Motor neuron (in vitro differentiated cells): ENCODE measurements around the gene BASP1. TPM values are rescaled to one million over a fixed set of nuclear protein-coding genes. Genes with fewer than 3 reads are reported as not detected.

ENCODE experiments used
- ATAC-seq, 8 experiments: fragments of 200-7000 bp; cut with Tn5 transposase; replicated peaks in 6 of 8; 2 replicates each; pipeline ENCODE4 v1.8.0; 2021; ENCODE audit warnings: mild to moderate bottlenecking in 8 of 8, moderate library complexity in 8 of 8
- H3K27ac ChIP-seq, 2 donors: fragments of 250-450 bp; sonication (Bioruptor Pico); 2 replicates each; pipeline ENCODE4 v1.9.0; 2021; ENCODE audit warnings: antibody characterized with exemption in 2 of 2, mild to moderate bottlenecking in 2 of 2, moderate library complexity in 1 of 2
- H3K4me1 ChIP-seq, 2 donors: fragments of 250-450 bp; sonication (Bioruptor Pico); replicated peaks in 1 of 2; 2 replicates each; pipeline ENCODE4 v1.6.1; 2021; ENCODE audit warnings: antibody characterized with exemption in 2 of 2, mild to moderate bottlenecking in 2 of 2, moderate library complexity in 1 of 2
- H3K4me3 ChIP-seq, 5 donors: fragments of 250-450 bp; sonication (Bioruptor Pico); 2 replicates each; pipeline ENCODE4 v1.9.0; 2021; ENCODE audit warnings: antibody characterized with exemption in 5 of 5, mild to moderate bottlenecking in 5 of 5, moderate library complexity in 4 of 5
- WGBS, 10 experiments: fragments of 450-650 bp; shearing (Covaris generic); methylation state at CpG; one replicate each; pipeline ENCODE4 v1.0.0; 2022; 5-methylcytosine and 5-hydroxymethylcytosine counted together
- in situ Hi-C, 9 experiments: fragments of 400-800 bp; cut with MboI; loops; one replicate each; pipeline ENCODE4 v1.15.0; 2021; ENCODE audit warnings: low sequenced_read_pairs in 9 of 9, low pct_unique_long_range_greater_than_20kb in 2 of 9; ENCODE audit not compliant: unreplicated experiment in 9 of 9
- total RNA-seq, 8 experiments: library from RNA; unstranded; fragments of 300-600 nt; gene quantifications; 2 replicates each; pipeline versions ENCODE4 v1.2.3 to v1.2.4, GENCODE V29; 2022

BASP1 gene
- total RNA-seq, 8 experiments from 2014 or later = 0.49 to 308 (median 249) TPM

DNA sequence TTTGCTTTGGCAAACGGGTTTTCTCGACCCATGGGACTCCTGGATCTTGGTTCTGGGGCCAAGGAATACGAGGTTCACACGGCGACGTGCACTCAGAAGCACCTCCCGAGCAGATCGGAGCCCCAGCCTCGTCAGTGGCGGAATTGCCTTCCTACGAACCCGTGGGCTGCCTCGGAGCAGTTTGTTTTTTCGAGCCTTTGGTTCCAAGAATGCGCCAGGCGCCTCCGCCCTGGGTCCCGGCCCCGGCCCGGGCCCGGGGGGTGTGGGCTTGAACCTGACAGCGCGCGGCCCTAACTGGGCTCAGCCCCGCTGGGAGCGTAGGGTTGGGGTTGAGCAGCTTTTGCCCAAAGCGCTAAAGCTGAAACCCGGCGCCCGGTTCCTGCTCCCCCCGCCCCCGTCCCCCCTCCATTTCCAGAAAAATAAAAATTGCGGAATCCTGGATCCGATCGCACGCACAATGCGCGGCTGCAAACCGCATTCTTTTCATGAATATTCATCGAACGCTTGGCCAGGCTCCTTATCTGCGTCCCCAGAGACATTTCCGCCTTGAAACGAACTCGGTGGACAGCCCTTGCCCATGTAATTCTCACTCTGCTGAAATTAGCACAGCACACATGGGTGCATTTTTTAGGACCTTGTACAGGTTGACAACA lies 1.0 kb downstream of the BASP1 start:
- in situ Hi-C loops = loop anchor here (10.0 to 25.0 kb wide), 8 partner anchors 431 to 1096 kb away; no protein-coding TSS in a partner anchor
- WGBS, 10 experiments = 0% methylated on average over 4 to 7 of the region's 45 CpGs; no CpG with 5 or more reads in 8 of the 10 experiments
- H3K4me3 ChIP-seq = peak overlapping the region; percentile 86 to 94 (median 93)
- peaks cover 11 to 25% of the 10 kb centered on the region in 2 donors for H3K4me1 ChIP-seq
- ATAC-seq = peak in 7 of 8 experiments; percentile 10 to 31 (median 24)
- H3K27ac ChIP-seq = peak overlapping the region; percentile 93 to 99

DNA sequence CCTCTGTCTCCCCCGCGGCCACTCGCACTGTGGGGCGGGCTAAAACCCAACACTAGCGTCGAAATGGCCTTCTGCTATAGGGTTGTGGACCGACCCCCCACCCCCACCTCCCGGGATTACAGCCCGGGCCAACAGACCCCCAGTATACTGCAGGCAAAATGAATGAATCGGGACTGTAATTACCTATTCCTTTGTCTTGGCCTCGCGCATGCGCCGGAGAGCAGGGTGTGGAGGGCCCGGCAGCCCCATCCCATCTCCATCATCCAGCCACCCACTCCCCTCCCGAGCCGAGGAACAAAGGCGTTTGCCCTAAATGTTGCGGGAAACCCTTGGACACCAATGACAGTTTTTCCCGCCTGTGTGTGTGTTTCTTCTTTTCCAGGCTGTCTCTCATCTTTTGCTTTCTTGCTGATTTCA lies 1.6 kb downstream of the BASP1 start:
- in situ Hi-C loops = loop anchor here (10.0 to 25.0 kb wide), 8 partner anchors 432 to 1096 kb away; no protein-coding TSS in a partner anchor
- ATAC-seq = peak in 5 of 8 experiments; percentile 34 to 56 (median 42)
- H3K27ac ChIP-seq = peak overlapping the region; percentile 93 to 99
- 0 to 9% (median 0%) methylated on average over 3 to 9 of the region's 20 CpGs; no CpG with 5 or more reads in 4 of the 10 experiments for WGBS, 10 experiments
- peaks cover 15 to 25% of the 10 kb centered on the region in 2 donors for H3K4me1 ChIP-seq
- H3K4me3 ChIP-seq = peak overlapping the region; percentile 86 to 94 (median 93)

DNA sequence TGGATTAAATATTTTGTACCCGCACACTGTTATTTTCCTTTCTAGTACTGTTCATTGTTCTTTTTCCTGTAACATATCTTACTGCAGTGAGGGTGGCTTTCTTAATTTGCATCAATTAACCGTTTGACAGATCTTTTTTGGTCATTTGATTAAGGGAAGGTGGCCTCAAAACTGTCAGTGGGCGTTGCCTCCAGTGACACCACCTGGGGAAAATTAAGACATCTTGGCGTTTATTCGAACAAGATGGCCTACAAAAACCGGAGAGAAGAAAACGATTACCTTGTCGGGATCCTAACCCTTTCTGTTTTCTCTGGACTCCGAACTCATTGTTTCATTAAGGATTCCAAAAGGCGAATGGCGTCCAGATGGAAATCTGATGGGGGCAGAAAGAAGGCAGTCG lies 2.0 kb downstream of the BASP1 start:
- H3K4me1 ChIP-seq = peaks cover 17 to 29% of the 10 kb centered on the region in 2 donors
- ATAC-seq = no peak
- peak overlapping the region; percentile 86 to 94 (median 93) for H3K4me3 ChIP-seq
- in situ Hi-C loops = loop anchor here (10.0 to 25.0 kb wide), 8 partner anchors 432 to 1095 kb away; no protein-coding TSS in a partner anchor
- 38 to 76% (median 57%) methylated on average over 3 to 12 of the region's 12 CpGs for WGBS, 10 experiments
- peak overlapping the region; percentile 93 to 99 for H3K27ac ChIP-seq

DNA sequence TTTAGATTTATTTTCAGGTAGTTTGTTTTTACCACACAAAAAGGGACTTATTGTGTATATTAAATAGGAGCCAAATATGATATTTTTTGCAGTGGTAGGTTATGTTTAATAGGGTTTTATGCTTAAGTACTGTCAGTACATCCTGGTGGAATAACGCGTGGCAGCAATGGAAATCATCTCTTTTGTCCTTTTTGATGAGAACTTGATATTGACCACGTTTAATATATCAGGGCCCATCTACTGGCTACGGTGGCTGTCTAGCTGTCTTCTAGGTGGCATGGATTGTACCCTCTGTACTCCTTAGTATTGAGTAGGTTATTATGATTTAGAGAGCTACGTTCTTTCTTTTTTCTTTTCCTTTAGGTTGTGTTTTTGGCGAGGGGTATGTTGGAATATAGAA lies 2.6 kb downstream of the BASP1 start:
- WGBS, 10 experiments = 59 to 100% (median 79%) methylated on average over 1 to 6 of the region's 6 CpGs; no CpG with 5 or more reads in 2 of the 10 experiments
- Histone ChIP-seq H3K27ac (peak overlapping the region; percentile 93 to 99), H3K4me3 (peak overlapping the region; percentile 86 to 94 (median 93)), H3K4me1 (peaks cover 22 to 35% of the 10 kb centered on the region in 2 donors)
- ATAC-seq = no peak
- in situ Hi-C loops = loop anchor here (10.0 to 25.0 kb wide), 8 partner anchors 433 to 1095 kb away; no protein-coding TSS in a partner anchor

DNA sequence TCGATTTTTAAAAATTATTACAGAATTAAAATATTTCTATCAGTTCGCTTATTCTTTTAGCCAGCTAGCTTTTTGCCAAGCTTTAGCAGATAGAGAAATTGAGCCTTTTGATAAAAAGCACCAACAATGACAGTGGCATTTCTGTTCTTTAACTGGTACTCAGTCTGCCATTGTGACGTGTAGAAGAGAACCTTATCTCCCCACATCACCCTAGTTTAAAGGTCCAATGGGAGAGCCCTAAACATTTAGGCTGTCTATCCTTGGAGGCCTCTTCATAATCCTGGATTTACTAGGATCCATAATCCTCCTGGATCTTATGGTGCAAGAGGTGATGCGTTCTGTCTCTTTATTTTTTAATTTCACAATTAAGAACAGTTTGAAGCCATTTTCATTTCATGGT lies 3.0 kb downstream of the BASP1 start:
- ATAC-seq = no peak
- H3K27ac ChIP-seq = peak overlapping the region; percentile 93 to 99
- peak overlapping the region; percentile 86 to 94 (median 93) for H3K4me3 ChIP-seq
- H3K4me1 ChIP-seq = peaks cover 27 to 39% of the 10 kb centered on the region in 2 donors
- in situ Hi-C loops = loop anchor here in 6 of 9 experiments (25.0 kb wide), 4 partner anchors 433 to 1092 kb away; no protein-coding TSS in a partner anchor
- 58 to 96% (median 77%) methylated on average over 1 to 4 of the region's 4 CpGs for WGBS, 10 experiments

DNA sequence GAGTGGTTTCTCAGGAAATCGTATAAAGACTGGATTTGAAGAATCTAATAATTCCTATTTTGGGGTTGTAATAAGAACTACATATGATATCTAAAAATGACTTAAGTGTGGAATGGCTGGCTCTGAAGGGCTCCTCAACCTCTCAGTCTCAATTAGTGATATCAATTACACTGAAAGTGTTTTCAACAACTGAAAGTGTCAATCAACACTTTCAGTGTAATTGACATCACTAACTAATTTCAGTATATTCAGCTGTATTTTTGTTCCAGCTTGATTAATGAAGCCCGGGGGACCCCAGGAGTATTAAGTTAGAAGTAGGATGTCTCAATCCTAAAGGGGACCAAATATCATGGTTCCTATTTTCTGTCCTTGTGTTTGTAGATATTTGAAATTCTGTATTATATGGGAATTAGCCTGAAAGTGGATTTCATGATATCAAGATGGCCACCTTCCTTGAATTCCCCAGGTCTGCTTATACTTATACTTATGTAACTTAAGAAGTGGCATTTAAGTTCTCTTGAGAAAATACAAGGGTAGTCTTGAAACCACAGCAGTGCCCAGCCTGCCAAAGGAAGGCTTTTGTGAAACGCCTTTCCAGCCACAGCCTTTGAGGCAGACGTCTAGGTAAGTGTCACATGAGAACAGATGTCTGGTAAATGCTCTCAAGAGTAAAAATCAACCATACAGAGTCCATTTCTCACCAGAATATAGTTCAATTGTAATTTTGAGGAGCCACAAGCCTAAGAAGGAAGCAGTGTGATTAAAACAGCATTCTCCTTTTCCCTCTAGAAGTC lies 4.6 kb downstream of the BASP1 start:
- Histone ChIP-seq H3K4me3 (peak overlapping the region in 4 of 5 donors; percentile 1 to 93 (median 90)), H3K27ac (no peak overlapping the region), H3K4me1 (peaks cover 29 to 51% of the 10 kb centered on the region in 2 donors)
- WGBS, 10 experiments = 17 to 72% (median 42%) methylated on average over 2 to 4 of the region's 4 CpGs; no CpG with 5 or more reads in 1 of the 10 experiments
- ATAC-seq = no peak
- in situ Hi-C loops = loop anchor here in 6 of 9 experiments (25.0 kb wide), 4 partner anchors 435 to 1090 kb away; no protein-coding TSS in a partner anchor

DNA sequence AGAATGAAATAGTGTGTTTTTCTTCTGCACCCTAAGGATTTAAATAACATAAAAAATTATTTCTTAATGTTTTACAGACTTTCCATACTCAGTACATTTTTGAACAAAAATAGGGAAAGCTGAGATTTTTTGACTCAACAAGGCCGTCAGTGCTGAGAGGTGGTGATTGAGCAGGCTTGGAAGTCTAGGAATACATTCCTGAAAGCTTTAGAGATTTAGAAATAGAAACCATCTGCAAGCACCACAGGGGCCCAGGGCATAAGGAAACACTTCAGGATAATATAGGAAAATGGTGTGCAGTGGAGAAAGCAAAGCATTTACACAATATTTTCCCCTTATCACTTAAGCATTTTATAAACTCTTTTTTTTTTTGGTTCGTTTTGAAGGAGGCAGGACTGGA lies 5.2 kb downstream of the BASP1 start:
- Histone ChIP-seq H3K27ac (no peak overlapping the region), H3K4me3 (peak overlapping the region in 2 of 5 donors; percentile 93), H3K4me1 (peaks cover 30 to 51% of the 10 kb centered on the region in 2 donors)
- in situ Hi-C loops = loop anchor here in 6 of 9 experiments (25.0 kb wide), 4 partner anchors 435 to 1090 kb away; no protein-coding TSS in a partner anchor
- 5 to 100% (median 86%) methylated on average over 1 to 2 of the region's 2 CpGs; no CpG with 5 or more reads in 1 of the 10 experiments for WGBS, 10 experiments
- no peak for ATAC-seq

DNA sequence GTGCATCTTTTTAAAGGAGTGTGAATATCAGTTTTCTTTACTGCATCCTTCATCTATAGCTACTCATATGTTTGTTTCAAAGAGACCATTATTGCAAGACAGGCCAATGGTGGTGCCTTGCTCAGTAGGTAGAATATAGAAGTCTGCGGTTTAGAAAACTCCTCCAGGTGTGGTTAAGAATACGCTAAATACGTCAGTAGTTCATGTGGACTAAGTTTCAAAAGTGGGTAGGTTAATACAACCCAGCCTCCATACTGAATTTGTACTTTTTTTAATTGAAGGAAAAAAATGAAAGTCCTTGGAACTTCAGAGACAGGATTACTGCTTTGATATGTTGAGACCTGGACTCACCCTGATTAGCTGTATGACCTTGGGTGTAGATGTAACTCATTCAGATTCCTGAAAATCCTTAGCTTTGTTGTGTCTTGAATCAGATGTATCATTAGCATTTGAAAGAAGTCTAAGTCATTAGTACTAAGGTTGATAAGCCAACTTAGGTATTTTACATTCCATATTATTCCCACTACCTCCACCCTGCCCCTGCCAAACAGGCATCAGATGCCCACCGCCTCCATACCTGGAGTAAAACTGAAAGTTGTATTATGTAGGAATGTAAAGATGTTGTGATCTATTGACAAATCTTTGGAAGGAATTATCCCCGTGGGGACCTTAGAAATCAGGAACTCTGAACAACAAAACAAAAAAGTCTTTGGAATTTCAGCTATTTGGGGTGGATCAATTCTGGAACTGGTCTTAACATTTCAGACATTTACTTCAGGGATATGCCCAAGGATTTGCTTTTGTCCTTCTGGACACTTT lies 6.1 kb downstream of the BASP1 start:
- ATAC-seq = no peak
- Histone ChIP-seq H3K4me3 (peak overlapping the region in 1 of 5 donors; percentile 93), H3K27ac (no peak overlapping the region), H3K4me1 (peaks cover 35 to 53% of the 10 kb centered on the region in 2 donors)
- in situ Hi-C loops = loop anchor here in 6 of 9 experiments (25.0 kb wide), 4 partner anchors 436 to 1089 kb away; no protein-coding TSS in a partner anchor
- WGBS, 10 experiments = 67 to 93% (median 78%) methylated on average over 1 to 5 of the region's 5 CpGs

DNA sequence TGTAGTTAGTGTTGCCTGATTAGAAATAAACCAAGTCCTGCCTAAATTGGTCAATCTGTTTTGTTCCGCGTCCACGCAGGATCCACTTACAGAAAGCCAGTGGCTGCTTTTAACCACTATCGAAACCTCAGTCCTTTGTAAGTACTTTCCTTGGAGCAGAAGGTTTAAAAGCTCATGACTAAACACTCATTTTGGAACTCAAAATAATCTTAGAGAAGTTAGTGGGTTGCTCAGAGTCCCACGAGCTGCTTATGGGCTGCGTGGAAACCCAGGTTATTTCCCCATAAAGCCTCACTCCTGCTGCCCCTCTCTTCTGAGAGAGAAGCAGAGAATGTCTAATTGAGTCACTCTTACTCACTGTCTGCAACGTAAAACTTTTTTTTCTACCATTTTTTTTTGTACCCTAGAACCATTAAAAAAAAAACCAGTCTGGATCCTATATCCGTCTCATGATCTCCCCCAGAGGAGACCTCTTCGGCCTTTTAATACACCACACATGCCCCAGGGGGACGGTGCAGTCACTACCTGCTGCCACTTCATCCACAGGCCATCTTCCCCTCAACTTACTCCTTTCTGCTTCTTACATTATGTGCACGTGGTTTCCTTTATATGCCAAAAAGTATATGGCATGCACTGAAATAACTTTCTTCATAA lies 7.6 kb downstream of the BASP1 start:
- in situ Hi-C loops = loop anchor here in 6 of 9 experiments (25.0 kb wide), 4 partner anchors 438 to 1087 kb away; no protein-coding TSS in a partner anchor
- H3K4me1 ChIP-seq = peaks cover 38 to 58% of the 10 kb centered on the region in 2 donors
- 25 to 97% (median 90%) methylated on average over 2 to 11 of the region's 11 CpGs for WGBS, 10 experiments
- H3K4me3 ChIP-seq = no peak overlapping the region
- H3K27ac ChIP-seq = no peak overlapping the region
- ATAC-seq = peak in 2 of 8 experiments; percentile 13 to 21

DNA sequence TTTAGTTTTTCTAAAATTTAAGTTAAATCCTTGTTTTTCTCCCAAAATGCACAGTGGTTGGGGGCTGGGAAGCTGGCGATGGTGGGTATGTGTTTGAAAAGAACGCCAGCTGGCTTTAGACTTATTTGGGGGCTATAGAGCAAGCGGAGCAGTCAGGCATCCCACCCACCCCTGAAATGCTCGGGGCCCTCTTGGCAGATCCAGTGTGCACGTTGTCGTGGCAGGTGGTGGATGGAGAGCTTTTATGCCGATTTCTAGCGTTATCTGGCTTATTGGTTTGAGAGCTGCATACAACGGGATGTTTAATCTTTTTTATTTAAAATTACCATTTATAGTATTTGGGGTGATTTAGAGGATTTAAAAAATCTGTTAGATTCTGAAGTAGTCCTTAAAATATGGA lies 8.1 kb downstream of the BASP1 start:
- Histone ChIP-seq H3K27ac (no peak overlapping the region), H3K4me1 (peaks cover 38 to 57% of the 10 kb centered on the region in 2 donors), H3K4me3 (no peak overlapping the region)
- WGBS, 10 experiments = 80 to 100% (median 87%) methylated on average over 1 to 9 of the region's 9 CpGs; no CpG with 5 or more reads in 1 of the 10 experiments
- ATAC-seq = no peak
- in situ Hi-C loops = no loop called here

DNA sequence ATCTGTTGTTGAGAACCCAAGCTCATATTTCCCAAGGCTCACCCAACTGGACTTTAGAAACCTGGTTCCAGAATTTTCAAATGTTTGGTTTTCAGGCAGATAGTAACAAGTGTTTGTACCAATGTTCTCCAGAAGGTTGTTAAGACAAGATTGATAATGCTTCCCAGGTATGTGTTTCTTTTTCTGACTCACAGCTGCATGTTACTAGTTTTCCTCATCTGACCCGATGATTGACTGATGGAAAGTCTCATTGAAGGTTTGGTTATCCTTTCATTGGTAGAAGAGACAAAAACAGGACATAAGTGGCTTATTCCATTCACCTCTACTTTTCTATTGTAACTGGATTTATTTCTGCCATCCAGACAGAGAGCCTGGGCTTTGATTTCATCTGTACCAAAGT lies 10.4 kb downstream of the BASP1 start:
- Histone ChIP-seq H3K4me3 (no peak overlapping the region), H3K4me1 (peaks cover 40 to 48% of the 10 kb centered on the region in 2 donors), H3K27ac (no peak overlapping the region)
- WGBS, 10 experiments = 78 to 100% (median 100%) methylated on average over 1 of the region's 1 CpG; no CpG with 5 or more reads in 4 of the 10 experiments
- in situ Hi-C loops = no loop called here
- no peak for ATAC-seq
